ENCODE results near the gene INTS7.
"Not testable (repeated sequence)": the region's sequence is repeated elsewhere in the genome, so short reads cannot be mapped to it uniquely, and the experiment has no call there.

INTS7 gene

DNA sequence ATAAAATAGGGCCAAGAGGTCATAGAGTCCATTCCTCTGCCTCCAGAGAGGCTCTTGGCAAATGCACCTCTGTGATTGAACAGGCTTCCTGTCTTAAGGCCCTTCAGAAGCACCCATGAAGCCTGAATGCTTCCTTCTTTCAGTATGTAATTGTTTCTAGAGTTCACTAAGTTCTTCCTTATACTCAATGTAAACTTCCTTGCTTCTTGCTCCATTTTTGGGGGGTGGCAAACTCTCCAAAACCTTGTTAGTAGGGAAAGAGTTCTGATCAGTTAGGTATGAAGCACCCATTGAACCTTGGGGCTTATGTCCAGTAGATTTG lies 102.5 kb downstream of the INTS7 start:
- no peak for DNase-seq (ENCODE audit: low spot score)

DNA sequence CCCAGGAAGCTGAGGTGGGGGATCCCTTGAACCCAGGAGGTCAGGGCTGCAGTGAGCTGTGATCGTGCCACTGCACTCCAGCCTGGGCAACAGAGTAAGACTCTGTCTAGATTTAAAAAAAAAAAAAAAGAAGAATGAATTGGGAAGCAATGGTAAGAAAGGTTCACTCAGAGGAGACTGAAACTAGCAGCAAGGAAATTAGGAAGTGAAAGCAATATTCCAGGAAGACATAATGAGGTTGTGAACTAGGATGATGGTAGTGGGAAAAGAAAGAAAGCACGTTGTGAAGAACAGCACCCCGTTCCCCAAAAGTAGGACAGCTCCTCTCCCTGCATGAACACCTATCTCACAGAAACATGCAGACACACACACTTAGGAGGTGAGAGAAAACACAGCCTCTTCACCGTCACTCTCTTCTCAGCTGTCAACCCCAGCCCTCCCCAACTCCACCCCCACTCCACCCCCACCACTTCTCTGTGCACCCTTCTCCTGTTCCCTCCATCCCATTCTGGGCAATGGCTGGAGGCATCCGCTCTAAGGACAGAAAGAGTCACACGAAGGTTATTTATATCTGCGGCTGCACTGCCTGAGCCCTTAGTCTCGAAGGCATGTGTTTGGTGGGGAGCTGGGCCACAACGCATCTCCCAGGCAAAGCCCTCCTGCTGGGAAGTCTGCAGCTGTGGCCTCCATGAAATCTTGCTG lies 103.0 kb downstream of the INTS7 start:
- no peak for DNase-seq (ENCODE audit: low spot score)

DNA sequence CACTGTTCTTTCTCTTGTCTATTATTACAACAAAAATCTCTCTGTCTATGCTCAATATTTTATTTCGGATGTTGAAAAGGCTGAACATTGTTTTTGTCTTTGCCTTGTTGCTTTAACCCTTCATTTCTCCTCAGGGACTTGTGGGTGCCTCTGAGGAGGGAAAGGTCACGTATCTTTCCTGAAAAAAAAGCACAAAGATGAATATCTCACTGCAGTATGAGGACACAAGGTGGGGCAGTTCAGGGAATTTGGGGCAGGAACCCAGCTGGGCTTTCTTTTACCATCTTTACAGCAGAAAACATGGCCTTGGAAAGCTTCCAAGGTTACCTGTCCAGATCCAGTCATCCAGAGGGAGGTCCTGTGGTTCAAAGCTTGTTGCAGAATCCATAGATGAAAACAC lies 105.7 kb downstream of the INTS7 start:
- no peak for DNase-seq (ENCODE audit: low spot score)

DNA sequence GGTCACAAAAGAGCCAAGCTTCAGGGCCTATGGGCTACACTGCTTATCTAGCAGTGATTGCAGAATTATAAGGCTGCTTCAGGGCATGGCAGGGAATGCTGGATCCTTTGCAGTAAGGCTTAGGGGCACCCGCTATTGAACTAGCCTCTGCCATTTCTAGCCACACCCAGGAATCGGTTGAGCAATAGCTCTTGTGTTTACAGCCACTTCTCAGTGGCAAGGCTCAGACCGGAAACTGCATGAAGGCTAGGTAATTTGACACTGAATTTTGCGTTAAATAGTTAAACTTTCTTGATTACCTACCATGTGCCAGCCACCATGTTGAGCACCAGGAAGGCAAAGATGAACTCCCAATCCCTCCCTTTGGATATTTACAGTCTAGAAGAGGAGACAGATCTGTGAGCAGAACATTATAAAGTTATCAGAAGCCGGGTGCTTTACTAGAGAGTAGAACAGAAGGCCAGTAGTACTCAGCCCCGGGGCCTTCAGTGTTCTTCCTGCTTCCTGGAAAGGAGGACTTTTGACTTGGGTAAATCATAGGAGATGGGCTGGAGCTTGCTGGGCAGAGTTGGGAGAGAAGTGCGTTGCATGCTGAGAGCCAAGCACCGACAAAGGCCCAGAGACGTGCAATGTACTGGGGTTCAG lies 106.2 kb downstream of the INTS7 start:
- DNase-seq (ENCODE audit: low spot score) = no peak

DNA sequence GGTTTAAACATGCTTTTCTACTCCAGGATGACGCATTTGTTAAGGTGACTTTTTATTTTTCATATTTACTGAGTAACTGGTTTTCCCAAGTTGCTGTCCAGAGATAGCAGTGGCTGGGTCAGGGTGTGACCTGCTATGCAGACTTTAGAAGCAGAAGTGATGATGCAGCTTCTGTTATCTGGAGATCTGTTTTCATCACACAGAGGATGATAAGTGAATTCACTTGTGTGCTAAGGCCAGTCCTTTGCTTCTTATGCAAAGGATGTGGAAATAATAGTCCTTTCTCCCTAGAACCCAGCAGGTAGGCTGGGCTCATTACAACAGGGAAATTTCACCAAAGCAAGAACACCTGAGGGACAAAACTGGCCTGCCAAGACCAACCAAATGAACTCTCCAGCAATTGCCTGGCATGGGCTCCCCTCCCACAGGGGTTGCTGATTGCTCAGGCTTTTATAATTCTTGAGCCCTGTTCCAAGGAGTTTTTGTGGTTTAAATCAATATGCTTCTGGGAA lies 107.0 kb downstream of the INTS7 start:
- DNase-seq (ENCODE audit: low spot score) = peak; percentile 7

DNA sequence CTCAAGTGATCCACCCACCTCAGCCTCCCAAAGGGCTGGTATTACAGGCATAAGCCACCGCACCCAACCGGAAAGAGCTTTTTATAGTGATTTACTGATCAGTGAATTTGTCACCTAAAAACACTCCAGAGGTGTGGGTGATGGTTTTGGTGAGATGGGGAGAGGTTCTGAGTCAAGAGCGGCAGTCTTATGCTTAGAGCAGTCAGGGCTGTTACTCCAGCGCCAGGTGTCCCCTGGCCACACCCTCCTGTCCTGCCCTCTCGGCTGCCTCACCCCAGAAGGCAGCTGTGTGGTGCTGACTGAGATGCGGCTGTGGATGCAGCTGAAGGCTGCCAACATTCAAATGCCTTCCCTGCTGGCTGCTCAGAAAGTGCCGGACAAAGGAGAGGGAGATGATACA lies 110.3 kb downstream of the INTS7 start:
- DNase-seq (ENCODE audit: low spot score) = no peak

DNA sequence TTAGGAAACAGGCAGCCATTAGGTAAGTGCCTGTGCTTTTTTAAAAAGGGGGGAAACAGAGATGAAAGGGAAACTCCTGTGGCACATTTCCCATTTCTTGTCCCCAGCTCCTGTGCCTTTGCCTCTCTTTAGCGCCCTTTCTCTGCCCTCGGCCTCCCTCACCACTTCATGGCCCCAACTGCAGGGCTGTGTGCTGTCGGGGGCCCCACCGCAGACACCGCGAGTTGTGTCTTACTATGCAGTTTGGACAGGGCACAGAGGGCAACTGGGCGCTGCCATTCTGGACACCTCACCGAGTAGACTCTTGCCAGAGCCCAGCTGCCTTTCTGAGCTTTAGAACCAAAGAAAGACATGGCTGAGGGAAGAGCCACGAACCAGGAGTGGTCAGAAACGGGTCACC lies 111.1 kb downstream of the INTS7 start:
- DNase-seq (ENCODE audit: low spot score) = no peak

DNA sequence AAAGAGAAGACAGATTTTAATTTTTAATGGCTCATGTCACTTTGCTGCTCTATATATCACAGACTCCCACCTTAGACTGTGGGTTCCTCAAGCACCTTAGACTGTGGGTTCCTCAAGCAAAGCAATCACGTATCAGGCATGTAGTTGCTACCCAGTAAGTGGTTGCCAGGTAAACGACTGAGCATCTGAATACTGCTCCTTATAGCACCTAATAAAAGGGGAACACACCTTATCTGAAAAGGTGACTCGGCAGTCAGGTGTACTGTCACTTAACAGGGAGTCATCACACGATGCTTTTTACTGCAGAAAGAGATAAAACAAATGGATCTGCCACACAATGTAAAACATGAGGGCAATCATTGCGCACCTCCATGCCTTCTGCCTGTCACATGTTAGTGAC lies 112.3 kb downstream of the INTS7 start:
- no peak for DNase-seq (ENCODE audit: low spot score)

DNA sequence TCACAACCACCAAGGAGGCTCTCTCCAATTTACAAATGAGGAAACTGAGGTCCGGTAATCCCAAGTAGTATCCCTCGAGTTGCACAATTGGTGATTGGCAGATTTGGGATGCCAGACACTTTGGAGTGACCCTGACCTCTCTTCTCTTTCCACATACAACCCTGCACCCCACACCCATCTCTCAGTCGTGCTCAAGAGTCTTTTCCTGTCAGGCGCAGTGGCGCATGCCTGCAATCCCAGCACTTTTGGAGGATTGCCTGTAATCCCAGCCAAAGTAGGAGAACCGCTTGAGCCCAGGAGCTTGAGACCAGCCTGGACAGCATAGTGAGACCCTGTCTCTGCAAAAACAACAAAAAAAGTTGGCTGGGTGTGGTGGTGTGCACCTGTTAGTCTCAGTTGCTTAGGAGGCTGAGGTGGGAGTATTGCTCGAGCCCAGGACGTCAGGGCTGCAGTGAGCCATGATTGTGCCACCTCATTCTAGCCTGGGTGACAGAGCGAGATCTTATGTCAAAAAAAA lies 113.7 kb downstream of the INTS7 start:
- no peak for DNase-seq (ENCODE audit: low spot score)

DNA sequence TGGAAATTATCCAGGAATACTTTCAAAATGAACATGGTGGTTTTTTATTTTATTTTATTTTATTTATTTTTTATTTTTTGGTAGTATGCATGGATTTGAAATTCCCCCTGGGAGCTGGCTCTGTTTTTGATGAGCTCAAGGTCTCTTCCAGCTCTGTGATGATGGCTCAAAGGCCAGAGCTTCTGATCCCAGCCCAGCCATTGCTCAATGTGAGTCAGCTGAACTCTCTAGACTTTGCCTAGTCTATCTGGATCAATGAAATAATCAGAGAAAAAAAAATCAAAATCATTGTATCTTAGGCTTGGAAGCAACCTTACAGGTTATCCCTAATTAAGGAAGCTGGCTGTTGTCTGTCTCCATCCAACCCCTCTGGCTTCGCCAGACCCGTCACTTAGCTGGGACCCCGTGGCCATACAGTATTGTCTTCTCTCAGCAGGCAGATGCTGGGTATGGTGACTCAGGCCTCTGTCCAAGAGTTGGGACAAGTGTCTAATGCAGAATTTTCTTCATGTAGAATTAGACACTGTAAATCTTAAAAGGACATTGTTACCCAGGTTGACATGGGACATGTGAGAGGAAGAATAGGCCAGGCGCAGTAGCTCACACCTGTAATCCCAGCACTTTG lies 114.6 kb downstream of the INTS7 start:
- DNase-seq (ENCODE audit: low spot score) = no peak

DNA sequence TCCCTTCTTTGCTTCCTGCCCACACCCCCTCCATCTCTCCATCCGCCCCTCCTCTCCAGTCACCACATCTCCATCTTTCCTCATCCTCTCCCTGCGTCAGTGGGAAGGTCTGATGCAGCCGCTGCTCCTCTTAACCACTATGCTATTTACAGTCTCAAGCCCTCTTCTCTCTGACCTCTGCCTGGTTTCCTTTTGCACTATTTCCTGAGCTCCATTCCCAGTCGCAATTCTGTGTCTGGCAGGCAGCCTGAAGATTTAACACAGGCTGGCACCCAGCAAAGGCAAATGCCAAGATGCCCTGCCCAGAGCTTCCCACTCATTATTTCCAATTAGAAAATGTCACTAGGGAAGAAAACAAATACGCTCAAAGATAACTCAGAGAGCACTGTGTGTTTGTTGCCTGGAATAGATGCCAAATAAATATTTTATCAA lies 115.2 kb downstream of the INTS7 start:
- DNase-seq (ENCODE audit: low spot score) = peak; percentile 45

DNA sequence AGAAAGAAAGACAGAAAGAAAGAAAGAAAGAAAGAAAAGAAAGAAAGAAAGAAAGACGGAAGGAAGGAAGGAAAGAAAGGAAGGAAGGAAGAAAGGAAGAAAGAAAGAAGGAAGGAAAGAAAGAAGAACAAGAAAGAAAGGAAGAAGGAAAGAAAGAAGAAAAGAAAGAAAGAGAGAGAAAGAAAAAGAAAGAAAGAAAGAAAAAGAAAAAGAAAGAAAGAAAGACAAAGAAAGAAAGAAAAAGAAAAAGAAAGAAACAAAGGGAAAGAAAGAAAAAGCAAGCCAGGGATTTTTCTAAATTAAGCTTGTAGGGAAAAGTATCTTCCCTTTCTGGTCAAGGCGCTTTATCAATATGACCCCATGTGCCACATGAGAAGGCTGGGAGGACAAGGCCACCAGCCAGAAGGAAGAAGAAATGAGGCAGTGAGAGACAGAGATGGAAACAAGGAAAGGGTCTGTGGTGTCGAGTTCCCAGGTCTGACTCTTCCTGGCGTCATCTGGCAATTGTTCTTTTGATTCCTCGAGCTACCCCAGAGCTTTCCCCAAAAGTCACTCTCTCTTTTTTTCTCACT lies 116.4 kb downstream of the INTS7 start:
- DNase-seq (ENCODE audit: low spot score) = no peak

DNA sequence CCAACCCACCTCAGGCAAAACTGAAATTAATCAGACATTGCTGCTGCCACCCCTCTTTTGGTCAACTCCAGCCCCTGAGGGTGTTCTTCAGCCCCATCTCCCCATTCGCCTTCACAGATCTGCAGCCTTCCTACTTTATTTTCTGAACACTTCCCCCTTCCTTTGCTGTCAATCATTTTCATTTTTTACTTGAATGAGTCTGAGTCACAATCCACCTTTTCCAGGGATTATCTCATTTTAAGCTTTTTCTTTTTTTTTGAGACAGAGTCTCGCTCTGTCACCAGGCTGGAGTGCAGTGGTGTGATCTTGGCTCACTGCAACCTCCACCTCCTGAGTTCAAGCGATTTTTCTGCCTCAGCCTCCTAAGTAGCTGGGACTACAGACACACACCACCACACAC lies 118.9 kb downstream of the INTS7 start:
- DNase-seq (ENCODE audit: low spot score) = not testable (repeated sequence)

DNA sequence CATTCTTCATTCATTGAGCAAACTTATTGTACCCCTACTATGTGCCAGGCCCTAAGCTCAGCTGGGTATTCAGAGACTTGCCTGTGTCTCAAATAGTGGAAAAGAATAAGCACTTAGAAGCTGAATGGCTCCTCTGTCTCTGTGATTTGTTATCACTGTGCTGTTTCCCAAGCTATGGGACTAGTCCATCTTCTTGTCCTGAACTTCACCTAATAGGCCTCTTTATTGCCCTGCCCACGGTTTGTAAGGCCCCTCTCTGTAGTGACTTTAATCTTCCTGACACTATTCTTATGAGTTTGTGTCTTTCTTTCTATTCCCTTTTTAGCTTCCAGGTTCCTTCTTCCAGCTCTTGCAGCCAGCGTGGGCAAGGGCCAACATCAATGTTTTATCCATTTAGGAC lies 119.4 kb downstream of the INTS7 start:
- DNase-seq (ENCODE audit: low spot score) = no peak

DNA sequence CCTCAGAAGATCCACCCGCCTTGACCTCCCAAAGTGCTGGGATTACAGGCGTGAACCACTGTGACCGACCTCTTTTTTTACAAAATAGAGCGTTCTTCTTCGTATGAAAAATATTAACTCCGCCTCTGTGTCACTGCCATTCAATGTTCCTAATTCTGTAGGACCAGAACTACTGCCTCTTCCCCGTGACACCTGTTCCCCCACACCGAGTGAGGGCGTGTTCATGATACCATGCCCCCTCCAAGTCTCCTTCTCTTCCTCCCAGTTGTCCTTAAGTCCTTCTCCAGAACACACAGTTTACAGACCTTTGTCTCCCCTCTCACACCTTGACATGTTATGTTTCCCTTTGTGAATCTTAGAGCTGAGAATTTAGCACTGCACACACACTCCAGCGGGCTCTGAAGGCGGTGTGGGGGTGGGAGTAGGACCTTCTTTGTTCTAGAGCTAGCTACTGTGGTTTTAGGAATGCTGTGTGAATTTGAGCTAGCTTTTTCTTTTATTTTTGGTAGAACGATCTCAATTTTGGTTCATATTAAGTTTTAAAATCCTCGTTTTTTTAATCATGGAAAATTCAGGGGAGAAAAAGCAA lies 122.4 kb downstream of the INTS7 start:
- no peak for DNase-seq (ENCODE audit: low spot score)

DNA sequence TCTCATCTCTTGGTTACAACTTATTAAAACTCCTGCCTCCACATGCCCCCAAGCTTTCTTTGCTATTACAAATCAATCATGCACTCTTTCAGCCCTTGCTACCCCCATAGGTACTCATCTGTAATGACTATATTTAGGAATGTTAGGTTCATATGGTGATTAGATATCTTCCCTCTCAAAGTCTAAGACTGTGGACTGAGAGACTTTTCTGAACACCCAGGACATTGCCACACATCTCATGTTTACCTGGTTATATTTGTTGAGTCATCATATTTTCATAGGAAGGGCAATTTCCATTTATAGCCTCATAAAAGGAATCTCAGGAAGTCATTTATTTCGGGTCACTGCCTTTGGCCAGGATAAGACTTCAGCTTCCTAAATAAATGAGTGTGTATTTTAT lies 123.3 kb downstream of the INTS7 start:
- DNase-seq (ENCODE audit: low spot score) = no peak

DNA sequence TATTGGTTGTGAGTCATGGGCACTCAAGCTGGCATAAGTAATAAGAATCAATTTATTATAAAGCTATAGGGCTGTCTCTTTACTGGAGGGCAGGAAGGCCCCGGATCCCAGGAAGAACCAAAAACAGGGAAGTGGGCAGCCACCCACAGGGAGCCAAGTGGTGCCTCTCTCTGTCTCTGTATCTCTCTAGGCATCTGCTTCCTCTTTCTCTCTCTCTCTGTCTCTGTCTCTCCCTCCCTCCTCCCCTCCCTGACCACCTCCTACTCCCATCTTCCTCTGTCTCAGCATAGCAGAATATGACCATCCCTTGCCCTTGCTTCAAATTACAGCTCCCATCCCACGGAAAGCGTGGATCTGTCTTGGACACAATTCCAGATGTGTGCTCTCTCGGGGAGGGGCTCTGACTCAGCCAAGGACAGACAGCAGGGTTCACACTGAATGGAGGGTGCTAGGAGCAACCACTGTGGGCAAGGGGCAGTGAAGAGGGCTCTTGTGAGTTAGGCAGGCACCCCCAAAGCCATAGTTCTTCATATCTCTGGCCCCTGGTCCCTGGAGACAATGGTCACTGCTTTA lies 124.4 kb downstream of the INTS7 start:
- no peak for DNase-seq (ENCODE audit: low spot score)

DNA sequence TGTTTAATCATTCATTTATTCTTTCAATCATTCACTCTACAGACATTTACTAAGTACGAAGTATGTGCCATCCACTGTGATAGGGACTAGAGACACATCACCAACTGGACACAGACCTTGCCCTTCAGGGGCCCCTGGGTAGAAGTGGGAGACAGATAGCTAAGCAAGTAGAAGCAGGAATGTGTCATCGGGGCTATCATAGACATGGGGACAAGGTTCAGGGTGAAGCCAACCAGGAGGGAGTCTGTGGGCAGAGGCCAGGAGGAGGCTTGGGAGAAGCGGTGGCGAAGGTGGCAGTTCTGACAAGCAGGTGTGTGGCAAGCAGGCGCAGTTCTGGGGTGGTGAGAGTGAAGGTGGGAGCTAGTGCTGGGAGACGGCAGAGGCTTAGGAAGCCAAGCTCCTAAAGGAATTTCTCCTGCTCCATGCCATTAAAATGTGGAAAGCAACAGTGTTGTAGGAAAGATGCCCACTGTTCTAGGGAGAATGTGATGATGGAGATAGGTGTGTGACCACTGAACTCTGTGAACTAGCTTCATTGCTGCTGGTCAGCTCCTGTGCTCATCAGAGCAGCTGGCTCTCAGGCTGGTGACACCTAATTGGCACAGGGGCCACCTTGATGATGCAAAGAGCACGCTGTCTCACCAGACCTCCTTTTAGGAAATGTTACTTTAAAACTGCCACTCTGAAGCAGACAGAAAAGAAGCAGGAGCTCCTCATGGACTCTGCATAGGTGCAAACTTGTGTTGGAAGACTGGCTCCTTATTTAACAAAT lies 125.1 kb downstream of the INTS7 start:
- no peak for DNase-seq (ENCODE audit: low spot score)

DNA sequence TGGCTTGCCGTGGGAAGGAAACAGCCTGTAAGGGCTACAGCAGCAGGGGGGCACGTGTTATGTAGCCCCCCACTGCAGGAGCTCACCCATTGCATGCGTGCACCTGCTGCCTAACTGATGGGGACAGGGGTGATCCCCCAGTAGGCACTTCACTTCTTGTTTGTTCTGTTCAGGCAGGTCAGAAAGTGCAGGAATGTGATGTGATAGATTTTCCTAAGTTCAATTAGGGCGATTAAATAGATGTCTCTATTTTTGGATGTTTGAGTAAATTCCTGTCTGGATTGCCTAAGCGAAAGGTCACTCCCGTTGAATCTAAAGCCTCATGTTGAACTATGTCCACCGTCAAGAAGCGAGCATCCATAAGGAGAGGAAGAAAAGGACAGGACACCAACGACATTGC lies 126.0 kb downstream of the INTS7 start:
- DNase-seq (ENCODE audit: low spot score) = no peak

DNA sequence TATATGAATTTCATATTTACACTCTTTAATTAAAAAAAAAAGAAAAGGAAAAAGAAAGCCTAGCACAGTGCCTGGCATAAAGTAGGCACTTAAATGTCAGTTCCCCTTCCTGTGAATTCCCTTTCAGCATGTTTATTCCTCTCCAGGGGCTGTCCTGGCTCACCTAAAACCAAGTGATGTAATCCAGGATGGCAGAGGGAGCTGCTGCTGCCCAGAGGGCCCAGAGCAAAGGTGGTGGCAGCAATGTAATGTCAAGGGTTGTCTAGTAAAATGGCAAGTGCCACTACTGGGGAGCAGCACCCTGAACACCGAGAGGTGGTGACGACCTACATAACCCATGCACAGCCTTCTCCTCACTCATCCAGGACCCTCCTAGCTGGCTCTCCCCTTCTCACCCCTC lies 126.4 kb downstream of the INTS7 start:
- no peak for DNase-seq (ENCODE audit: low spot score)

DNA sequence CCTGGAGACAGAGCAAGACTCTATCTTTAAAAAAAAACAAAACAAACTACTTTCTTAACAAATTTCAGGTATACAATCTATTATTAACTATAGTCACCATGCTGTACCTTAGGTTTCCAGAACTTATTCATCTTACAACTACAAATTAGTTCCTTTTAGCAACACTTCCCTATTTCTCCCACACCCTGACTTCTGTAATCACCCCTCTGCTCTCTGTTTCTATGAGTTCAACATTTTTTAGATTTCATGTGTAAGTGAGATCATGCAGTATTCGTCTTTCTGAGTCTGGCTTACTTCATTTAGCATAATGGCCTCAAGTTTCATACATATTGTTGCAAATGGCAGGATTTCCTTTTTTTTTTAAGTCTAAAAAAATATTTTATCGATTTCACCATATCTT lies 126.9 kb downstream of the INTS7 start:
- DNase-seq (ENCODE audit: low spot score) = no peak
